Measurements from ENCODE around the gene COL4A1. TPM values are rescaled to one million over a fixed set of nuclear protein-coding genes. Genes with fewer than 3 reads are reported as not detected.

The COL4A1 gene
- total RNA-seq, 1 donor from 2014 or later = 2,489 TPM

GRCh38 chr13:110136660-110137585, 170.0 kb downstream of the COL4A1 start:
- peaks cover 26% of the 10 kb centered on the region for H3K4me1 Mint-ChIP-seq (ENCODE audit: low read depth, unreplicated experiment)
- Histone ChIP-seq H2AFZ (ENCODE audit: low read depth, low read length) (no peak overlapping the region), H3K36me3 (ENCODE audit: insufficient read depth, low read length) (no peaks in the 10 kb centered on the region), H3K9ac (ENCODE audit: low read length) (peak overlapping the region; percentile 59), H3K4me3 (ENCODE audit: insufficient read depth, low read depth, low read length) (no peak overlapping the region), H3K79me2 (ENCODE audit: insufficient read depth, low read length) (no peaks in the 10 kb centered on the region), H4K20me1 (ENCODE audit: insufficient read depth, low read length) (no peaks in the 10 kb centered on the region), H3K4me2 (ENCODE audit: low read length) (peak overlapping the region; percentile 87), H3K27ac (ENCODE audit: low read depth, low read length) (peak overlapping the region; percentile 16), H3K9me3 (ENCODE audit: insufficient read depth, low read depth, low read length) (no peaks in the 10 kb centered on the region), H3K27me3 (ENCODE audit: insufficient read depth, low read length) (no peaks in the 10 kb centered on the region), H3K4me1 (ENCODE audit: insufficient read depth, low read length) (peaks cover 42% of the 10 kb centered on the region)
- DNase-seq (ENCODE audit: low read depth) (no peak), FAIRE-seq (no peak)
- no peaks in the 10 kb centered on the region for H3K27me3 Mint-ChIP-seq (ENCODE audit: low read depth, unreplicated experiment)
- TF ChIP-seq EZH2 (IDR thresholded peaks at IDR 0.05; ENCODE audit: insufficient read depth, low read length) (no peak), CTCF (IDR thresholded peaks at IDR 0.05; ENCODE audit: insufficient read depth, low read depth, low read length) (no peak)
- H3K9me3 Mint-ChIP-seq (ENCODE audit: unreplicated experiment) = no peaks in the 10 kb centered on the region
- H3K36me3 Mint-ChIP-seq (ENCODE audit: low read depth, unreplicated experiment) = peaks cover 2% of the 10 kb centered on the region
- H3K4me3 Mint-ChIP-seq (ENCODE audit: unreplicated experiment) = peak overlapping the region; percentile 47
- H3K27ac Mint-ChIP-seq (ENCODE audit: unreplicated experiment) = peak overlapping the region; percentile 59

GRCh38 chr13:110135977-110136597, 170.9 kb downstream of the COL4A1 start:
- H3K4me1 ChIP-seq (ENCODE audit: insufficient read depth, low read length) = peaks cover 42% of the 10 kb centered on the region
- no peaks in the 10 kb centered on the region for H3K36me3 Mint-ChIP-seq (ENCODE audit: low read depth, unreplicated experiment)
- FAIRE-seq = no peak
- H3K9me3 Mint-ChIP-seq (ENCODE audit: unreplicated experiment) = no peaks in the 10 kb centered on the region
- no peak for DNase-seq (ENCODE audit: low read depth)
- H3K9me3 ChIP-seq (ENCODE audit: insufficient read depth, low read depth, low read length) = no peaks in the 10 kb centered on the region
- H3K4me3 ChIP-seq (ENCODE audit: insufficient read depth, low read depth, low read length) = no peak overlapping the region
- peaks cover 26% of the 10 kb centered on the region for H3K4me1 Mint-ChIP-seq (ENCODE audit: low read depth, unreplicated experiment)
- H3K27me3 Mint-ChIP-seq (ENCODE audit: low read depth, unreplicated experiment) = no peaks in the 10 kb centered on the region
- no peak for TF ChIP-seq CTCF (IDR thresholded peaks at IDR 0.05; ENCODE audit: insufficient read depth, low read depth, low read length)
- no peak for TF ChIP-seq EZH2 (IDR thresholded peaks at IDR 0.05; ENCODE audit: insufficient read depth, low read length)
- H3K27ac Mint-ChIP-seq (ENCODE audit: unreplicated experiment) = no peak overlapping the region
- no peaks in the 10 kb centered on the region for H4K20me1 ChIP-seq (ENCODE audit: insufficient read depth, low read length)
- no peaks in the 10 kb centered on the region for H3K27me3 ChIP-seq (ENCODE audit: insufficient read depth, low read length)
- no peaks in the 10 kb centered on the region for H3K36me3 ChIP-seq (ENCODE audit: insufficient read depth, low read length)
- H2AFZ ChIP-seq (ENCODE audit: low read depth, low read length) = no peak overlapping the region
- H3K4me3 Mint-ChIP-seq (ENCODE audit: unreplicated experiment) = peak overlapping the region; percentile 31
- H3K9ac ChIP-seq (ENCODE audit: low read length) = no peak overlapping the region
- H3K79me2 ChIP-seq (ENCODE audit: insufficient read depth, low read length) = no peaks in the 10 kb centered on the region
- H3K27ac ChIP-seq (ENCODE audit: low read depth, low read length) = no peak overlapping the region
- H3K4me2 ChIP-seq (ENCODE audit: low read length) = no peak overlapping the region
